Ovary (tissue), 9 donors: ENCODE data around the gene BTNL2. TPM values are rescaled to one million over a fixed set of nuclear protein-coding genes. Genes with fewer than 3 reads are reported as not detected.
"Not testable (repeated sequence)": the region's sequence is repeated elsewhere in the genome, so short reads cannot be mapped to it uniquely, and the experiment has no call there.

Experiments used
- DNase-seq, 5 donors: peaks; one replicate each; pipeline ENCODE4 v3.0.0-alpha.2; 2019 to 2020
- H3K27ac ChIP-seq, 2 donors: fragments of 200-600 bp; one replicate each; pipeline versions ENCODE4 v1.5.1 to v1.8.0; 2019 to 2022
- H3K27me3 ChIP-seq: fragments of 200-600 bp; one replicate; pipeline ENCODE4 v1.8.0; 2022
- H3K36me3 ChIP-seq: fragments of 200-600 bp; sonication (generic); one replicate; pipeline ENCODE4 v1.5.1; 2019
- H3K4me1 ChIP-seq: one replicate; pipeline ENCODE4 v1.8.1; 2013; ENCODE audit warnings: mild to moderate bottlenecking, moderate library complexity; ENCODE audit not compliant: insufficient read depth
- H3K4me3 ChIP-seq: fragments of 200-600 bp; sonication (generic); one replicate; pipeline ENCODE4 v1.5.1; 2017
- H3K9me3 ChIP-seq, 2 donors: fragments of 200-600 bp in 1 of 2; sonication (generic) in 1 of 2; one replicate each; pipeline versions ENCODE4 v1.5.1 to v1.8.1; 2013 to 2019; ENCODE audit warnings: mild to moderate bottlenecking in 1 of 2, moderate library complexity in 1 of 2
- CTCF ChIP-seq, 3 donors: fragments of 450-650 bp in 2 of 3; fragments of 200-600 bp in 1 of 3; IDR thresholded peaks; one replicate each; pipeline versions ENCODE4 v1.5.1 to v1.8.0; 2016 to 2022; ENCODE audit warnings: antibody characterized with exemption in 3 of 3, mild to moderate bottlenecking in 1 of 3
- EP300 ChIP-seq: sonication (generic); formaldehyde crosslinking; IDR thresholded peaks from one replicate; pipeline ENCODE4 v1.6.1; 2017; ENCODE audit warnings: antibody characterized with exemption
- POLR2A ChIP-seq: fragments of 450-650 bp; IDR thresholded peaks from one replicate; pipeline ENCODE4 v1.6.1; 2017; ENCODE audit warnings: antibody characterized with exemption, mild to moderate bottlenecking, moderate library complexity
- WGBS, 3 donors: extraction: QIAGEN DNeasy Blood & Tissue Kit in 1 of 3; methylation state at CpG; one replicate each; pipeline versions ENCODE4 v1.1.5 to v1.1.7; 2013 to 2017; 5-methylcytosine and 5-hydroxymethylcytosine counted together
- intact Hi-C, 4 donors: fragments of 100-400 bp; cut with DNase I; formaldehyde crosslinking; loops; one replicate each; pipeline versions ENCODE4 v1.11.0 to v1.15.1; 2022 to 2023
- polyA plus RNA-seq, 2 donors: library from polyadenylated mRNA; stranded (reverse); fragments of 200-250 nt in 1 of 2; fragments of 350-450 nt in 1 of 2; fragmentation: Illumina TruSeq in 1 of 2; extraction: RNeasy Lipid Tissue Mini Kit (QIAGEN cat#74804) in 1 of 2; gene quantifications; one replicate each; pipeline ENCODE4 v1.2.3, GENCODE V29; 2013 to 2014
- total RNA-seq, 7 donors: library from RNA; depleted of rRNA in 2 of 7; stranded (reverse); fragments of >200 nt in 2 of 7; fragmentation: NEBNext Ultra II Directional in 3 of 7; extraction: Animal tissue kit (Norgen Biotek cat#: 25700) in 3 of 7; gene quantifications; one replicate each; pipeline versions ENCODE4 v1.1.0 to v1.2.4, GENCODE V29; 2016 to 2023
- donor health status: DM: no; HTN: no; CAD: no; lungs with moderate emphysema.
- donor health status: DM: no; HTN: no; CAD: no.
- donor health status: Bipolar disorder and iron deficiency.
- donor health status: DM: yes; HTN: yes; CAD: no.
- donor health status: DM: no; HTN: no; CAD: no.
- donor health status: DM: yes; HTN: yes; CAD: no.

The BTNL2 gene
- total and polyA plus RNA-seq, 9 donors: not detected

DNA sequence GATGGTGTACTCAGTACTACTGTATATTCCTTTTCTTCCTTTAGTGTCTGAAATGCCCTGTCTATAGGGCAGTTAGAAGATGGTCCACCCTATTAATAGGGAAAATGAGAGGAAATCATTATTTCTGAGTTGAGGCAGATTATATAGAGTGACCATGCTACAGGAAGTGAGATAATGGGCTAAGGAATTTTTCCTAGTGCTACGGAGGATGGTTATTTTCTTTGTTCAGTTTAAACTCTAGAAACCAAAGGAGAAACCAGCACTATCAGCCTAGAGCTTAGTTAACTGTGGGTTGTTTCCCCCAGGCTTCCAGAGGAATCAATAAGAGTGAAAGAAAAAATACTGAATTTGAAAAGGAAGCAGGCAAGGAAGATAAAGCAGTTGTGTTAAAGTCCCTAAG, 35.8 kb downstream of the BTNL2 start:
- no peaks in the 10 kb centered on the region for H3K9me3 ChIP-seq
- DNase-seq: no peak
- H3K4me1 ChIP-seq: no peaks in the 10 kb centered on the region
- no peaks in the 10 kb centered on the region for H3K36me3 ChIP-seq
- H3K4me3 ChIP-seq: no peak overlapping the region
- TF ChIP-seq CTCF (IDR thresholded peaks at IDR 0.05) (no peak), POLR2A (no peak), EP300 (no peak)
- H3K27me3 ChIP-seq: no peaks in the 10 kb centered on the region
- intact Hi-C loops: no loop called here
- no peak overlapping the region for H3K27ac ChIP-seq
- WGBS, 3 donors: 23 to 42% (median 36%) methylated on average over 1 of the region's 1 CpG

- Histone ChIP-seq H3K27me3 (no peaks in the 10 kb centered on the region), H3K27ac (no peak overlapping the region), H3K4me1 (no peaks in the 10 kb centered on the region), H3K4me3 (no peak overlapping the region), H3K9me3 (no peaks in the 10 kb centered on the region), H3K36me3 (no peaks in the 10 kb centered on the region)
- DNase-seq: no peak
- TF ChIP-seq CTCF (IDR thresholded peaks at IDR 0.05) (no peak), POLR2A (no peak), EP300 (no peak)
- intact Hi-C loops: no loop called here
- 74 to 90% (median 80%) methylated on average over 2 of the region's 2 CpGs for WGBS, 3 donors
Measured at GRCh38 chr6:32370505-32370904, 36.5 kb downstream of the BTNL2 start.

DNA sequence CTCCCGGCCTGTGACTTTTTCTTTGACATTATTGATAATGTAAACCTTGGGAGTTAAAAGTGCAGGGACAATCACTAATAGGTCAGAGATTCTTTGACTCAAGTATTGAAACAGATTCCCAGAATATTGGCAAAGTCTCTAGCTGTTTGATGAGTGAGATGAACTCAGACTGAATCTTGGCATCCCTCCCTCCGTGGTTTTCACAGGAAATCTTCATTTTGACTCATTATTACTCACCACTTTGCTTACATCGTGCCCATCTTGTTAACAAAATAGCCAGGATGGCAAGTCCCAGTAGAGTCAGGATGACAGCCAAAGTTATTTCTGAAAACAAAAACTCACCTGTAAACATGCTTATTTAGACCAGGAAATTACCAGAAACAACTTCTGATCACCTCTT, 37.3 kb downstream of the BTNL2 start:
- Histone ChIP-seq H3K27ac (no peak overlapping the region), H3K27me3 (no peaks in the 10 kb centered on the region), H3K4me1 (no peaks in the 10 kb centered on the region), H3K9me3 (no peaks in the 10 kb centered on the region), H3K4me3 (no peak overlapping the region), H3K36me3 (no peaks in the 10 kb centered on the region)
- TF ChIP-seq EP300: no peak
- TF ChIP-seq CTCF (IDR thresholded peaks at IDR 0.05): no peak
- intact Hi-C loops: no loop called here
- 56 to 63% (median 61%) methylated on average over 3 of the region's 3 CpGs for WGBS, 3 donors
- no peak for DNase-seq

- Histone ChIP-seq H3K4me3 (no peak overlapping the region), H3K36me3 (no peaks in the 10 kb centered on the region), H3K27ac (no peak overlapping the region), H3K4me1 (no peaks in the 10 kb centered on the region), H3K9me3 (no peaks in the 10 kb centered on the region), H3K27me3 (no peaks in the 10 kb centered on the region)
- intact Hi-C loops: no loop called here
- TF ChIP-seq CTCF (IDR thresholded peaks at IDR 0.05) (no peak), EP300 (no peak), POLR2A (no peak)
- no peak for DNase-seq
- 86 to 92% (median 89%) methylated on average over 3 of the region's 3 CpGs for WGBS, 3 donors
Measured at GRCh38 chr6:32367644-32368043, 39.3 kb downstream of the BTNL2 start.

- DNase-seq, H3K4me3 ChIP-seq, H3K36me3 ChIP-seq, intact Hi-C loops, H3K4me1 ChIP-seq, H3K27me3 ChIP-seq, H3K9me3 ChIP-seq, H3K27ac ChIP-seq: not testable (repeated sequence)
- 67 to 92% (median 82%) methylated on average over 1 of the region's 1 CpG for WGBS, 3 donors
Measured at GRCh38 chr6:32359225-32359624, 47.8 kb downstream of the BTNL2 start.

GRCh38 chr6:32358548-32358947, 48.4 kb downstream of the BTNL2 start:
- H3K4me3 ChIP-seq, H3K9me3 ChIP-seq, H3K27me3 ChIP-seq, H3K27ac ChIP-seq, intact Hi-C loops, H3K36me3 ChIP-seq, DNase-seq, H3K4me1 ChIP-seq: not testable (repeated sequence)
- WGBS, 3 donors: 72 to 88% (median 83%) methylated on average over 7 to 8 of the region's 8 CpGs
